ENCODE data around the gene KRTAP4-9.
"Not testable (repeated sequence)": the region's sequence is repeated elsewhere in the genome, so short reads cannot be mapped to it uniquely, and the experiment has no call there.

The KRTAP4-9 gene

DNA sequence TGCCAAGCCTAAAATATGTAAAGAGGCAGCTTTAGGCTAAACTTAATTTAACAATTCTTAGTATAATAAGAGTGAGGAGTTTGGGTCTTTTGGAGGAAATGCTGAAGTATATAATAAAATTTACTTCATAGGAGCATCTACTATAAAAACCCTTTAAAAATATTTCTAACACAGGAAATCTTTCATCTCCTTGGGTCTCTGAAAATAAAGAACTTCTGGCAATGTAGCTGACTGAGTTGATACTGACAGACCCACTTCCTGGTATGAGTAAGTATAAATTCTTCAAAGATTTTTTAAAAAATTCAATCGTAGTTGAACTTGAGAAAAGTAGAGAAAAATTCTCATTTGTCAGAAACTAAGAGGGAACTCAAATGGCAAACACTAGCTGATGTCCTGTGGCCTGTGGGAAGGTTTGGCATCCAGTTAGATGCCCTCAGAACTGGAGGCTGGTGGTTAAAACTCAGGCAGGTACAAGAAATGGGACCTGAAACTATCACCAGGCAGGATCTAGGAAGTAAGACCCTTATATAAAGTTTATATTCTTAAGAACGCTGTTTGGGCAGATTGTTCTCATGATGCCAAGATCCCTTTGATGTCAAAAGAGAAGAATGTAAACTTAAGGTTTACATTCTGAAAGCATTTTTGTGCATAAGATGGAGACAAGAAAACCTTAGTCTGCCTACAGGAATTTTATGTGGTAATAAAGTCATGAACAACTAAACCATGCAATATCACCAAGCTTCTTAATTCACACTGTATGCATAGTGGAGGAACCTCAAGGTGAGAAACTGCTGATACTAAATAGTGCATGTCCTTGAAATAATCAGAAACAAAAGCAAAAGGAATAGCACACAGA lies 28.9 kb downstream of the KRTAP4-9 start:
- no peak for FAIRE-seq

GRCh38 chr17:41139865-41140264 lies 34.7 kb downstream of the KRTAP4-9 start:
- FAIRE-seq: not testable (repeated sequence)

DNA sequence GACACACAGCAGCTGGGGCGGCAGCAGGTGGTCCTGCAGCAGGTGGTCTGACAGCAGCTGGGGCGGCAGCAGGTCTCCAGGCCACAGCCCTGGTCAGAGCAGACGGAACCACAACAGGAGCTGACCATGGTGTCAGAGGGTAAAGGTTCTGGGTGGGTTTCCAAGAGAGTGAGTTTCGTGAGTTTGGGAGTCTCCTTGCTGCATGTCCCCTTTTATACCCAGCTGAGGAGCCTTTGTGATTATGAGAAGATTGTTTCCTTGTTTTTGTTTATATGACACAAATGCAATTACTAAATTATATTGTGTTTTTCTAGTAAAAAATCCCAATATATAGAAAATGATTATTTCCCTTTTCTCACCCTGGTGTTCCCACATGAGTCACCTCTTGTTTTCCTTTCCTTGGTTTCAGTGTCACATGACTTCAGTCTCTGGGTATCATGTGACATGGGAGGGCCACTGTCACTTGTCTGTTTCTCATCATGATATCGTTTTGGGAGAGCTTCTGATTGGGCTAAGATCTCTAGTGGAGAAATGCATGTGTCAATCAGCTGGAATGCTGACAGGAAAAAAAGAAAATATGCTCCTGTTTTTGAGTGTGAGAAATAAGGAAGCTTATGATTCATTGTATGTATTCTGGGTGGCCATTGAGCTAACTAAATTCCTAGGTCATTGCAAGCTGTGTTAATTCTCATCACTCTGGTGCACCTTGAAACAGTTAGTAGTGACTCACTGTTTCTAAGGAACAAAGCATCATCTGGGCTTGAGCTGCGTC lies 35.4 kb downstream of the KRTAP4-9 start, which contains the start of gene KRTAP4-6:
KRTAP4-6 (minus strand) TSS at position 185 of the 772 bp plus-strand sequence; CDS start at position 128, 57 bp downstream.
- FAIRE-seq: no peak

GRCh38 chr17:41141361-41141760 lies 36.2 kb downstream of the KRTAP4-9 start:
- FAIRE-seq: no peak

- no peak for FAIRE-seq
Measured at GRCh38 chr17:41144846-41145245, 39.7 kb downstream of the KRTAP4-9 start.

DNA sequence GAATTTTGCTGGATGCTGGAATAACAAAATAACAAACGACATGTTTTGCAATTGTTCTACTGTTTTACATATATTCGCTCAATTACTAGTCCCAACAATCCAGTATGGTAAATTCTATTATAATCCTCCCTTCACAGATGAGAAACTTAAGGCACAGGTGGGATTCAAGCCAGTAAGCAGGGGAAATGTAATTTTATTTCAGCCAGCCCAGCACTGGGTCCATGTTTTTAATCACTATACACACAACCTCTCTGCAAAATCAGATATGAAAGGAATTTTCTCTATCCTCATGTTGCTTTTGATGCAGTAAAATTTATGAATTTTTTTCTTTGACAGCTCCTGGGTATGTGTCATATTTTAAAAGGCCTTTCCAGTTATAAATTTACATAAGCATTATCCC lies 40.1 kb downstream of the KRTAP4-9 start:
- FAIRE-seq: no peak

DNA sequence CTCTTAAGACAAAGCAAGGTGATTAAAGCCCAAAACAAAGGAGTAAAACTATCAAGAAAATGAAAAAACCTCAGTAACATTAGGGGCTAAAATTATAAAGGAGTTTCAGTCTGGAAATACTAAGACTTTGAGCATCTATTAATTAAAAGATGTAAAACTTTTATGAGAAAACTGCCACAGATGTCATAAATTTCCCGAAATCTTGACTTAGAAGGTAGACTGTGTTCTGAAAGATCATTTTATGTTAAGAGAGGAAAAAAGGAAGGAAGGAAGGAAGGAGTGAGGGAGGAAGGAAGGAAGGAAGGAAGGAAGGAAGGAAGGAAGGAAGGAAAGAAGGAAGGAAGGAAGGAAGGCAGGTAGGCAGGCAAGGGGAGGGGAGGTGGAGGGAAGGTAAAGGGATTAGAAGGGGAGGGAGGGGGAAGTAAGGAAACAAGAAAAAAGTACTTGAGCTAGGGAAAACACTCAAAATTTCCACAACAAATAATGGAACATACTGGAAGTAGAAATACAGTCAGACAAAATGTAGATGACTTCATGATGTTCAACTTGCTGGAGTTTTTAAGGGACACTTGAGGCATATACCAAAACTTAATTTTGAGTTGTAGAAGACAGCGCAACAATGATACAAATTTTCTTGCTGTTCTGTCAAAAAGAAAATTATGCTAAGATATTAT lies 42.5 kb downstream of the KRTAP4-9 start:
- FAIRE-seq: no peak

- not testable (repeated sequence) for FAIRE-seq
Measured at GRCh38 chr17:41148971-41149651, 43.9 kb downstream of the KRTAP4-9 start.

DNA sequence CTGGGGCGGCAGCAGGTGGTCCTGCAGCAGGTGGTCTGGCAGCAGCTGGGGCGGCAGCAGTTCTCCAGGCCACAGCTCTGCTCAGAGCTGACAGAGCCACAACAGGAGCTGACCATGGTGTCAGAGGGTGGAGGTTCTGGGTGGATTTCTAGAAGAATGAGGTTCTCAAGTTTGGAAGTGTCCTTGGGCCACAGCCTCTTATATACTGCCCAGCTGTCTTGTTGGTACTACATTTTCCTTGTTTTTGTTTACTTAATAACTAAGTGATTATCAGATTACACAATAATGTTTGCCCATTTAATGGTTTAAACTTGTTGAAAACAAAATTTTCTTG lies 44.4 kb downstream of the KRTAP4-9 start, which contains the start of gene KRTAP4-5:
KRTAP4-5 (minus strand) TSS at position 174 of the 334 bp plus-strand sequence; CDS start at position 116, 58 bp downstream.
- no peak for FAIRE-seq

DNA sequence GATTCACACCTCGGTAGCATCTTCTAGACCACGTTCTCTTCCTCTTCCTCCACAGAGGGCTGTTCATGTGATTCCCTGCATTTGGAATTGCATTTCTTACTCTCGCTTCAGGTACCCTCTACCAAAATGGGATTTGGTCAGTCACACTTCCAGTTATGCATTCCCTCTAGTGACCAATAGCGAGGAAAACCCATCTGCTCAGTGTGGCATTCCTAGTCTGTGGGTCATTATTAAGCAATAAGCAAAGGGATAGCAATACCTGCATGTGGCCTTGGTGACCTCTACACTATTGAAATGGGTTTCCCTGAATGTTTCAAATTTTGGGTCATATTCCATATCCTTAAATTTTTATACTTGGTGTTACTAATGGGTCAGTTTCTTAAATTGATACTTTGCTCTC lies 44.8 kb downstream of the KRTAP4-9 start:
- FAIRE-seq: no peak

DNA sequence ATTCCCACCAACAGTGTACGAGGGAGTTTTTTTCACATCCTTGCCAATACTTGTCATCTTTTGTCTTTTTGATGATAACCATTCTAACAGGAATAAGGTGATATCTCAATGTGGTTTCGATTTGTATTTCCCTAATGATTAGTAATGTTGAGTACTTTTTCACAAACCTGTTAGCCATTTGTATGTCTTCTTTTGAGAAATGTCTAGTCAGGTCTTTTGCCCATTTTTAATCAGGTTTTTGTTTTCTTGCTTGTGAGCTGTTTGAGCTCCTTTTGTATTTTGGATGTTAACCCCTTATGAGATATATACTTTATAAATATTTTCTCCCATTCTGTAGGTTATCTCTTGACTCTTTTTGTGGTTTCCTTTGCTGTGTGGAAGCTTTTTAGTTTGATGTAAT lies 46.3 kb downstream of the KRTAP4-9 start:
- no peak for FAIRE-seq

GRCh38 chr17:41153856-41154255 lies 48.7 kb downstream of the KRTAP4-9 start:
- no peak for FAIRE-seq
